Peyer's patch (tissue), 4 donors: ENCODE measurements around the gene CPNE2.

Source experiments
- POLR2A ChIP-seq, 2 donors: fragments of 450-650 bp; IDR thresholded peaks; one replicate each; pipeline ENCODE4 v1.5.1; 2017; ENCODE audit warnings: antibody characterized with exemption in 2 of 2, mild to moderate bottlenecking in 2 of 2, moderate library complexity in 2 of 2
- TF ChIP-seq, protein P1 (sequence below), 6 experiments: fragments of 450-650 bp in 4 of 6; fragments of 200-600 bp in 2 of 6; sonication (generic) in 1 of 6; IDR thresholded peaks; one replicate each; pipeline ENCODE4 v1.5.1; 2017 to 2019; ENCODE audit warnings: antibody characterized with exemption in 6 of 6, mild to moderate bottlenecking in 3 of 6, moderate library complexity in 1 of 6

DNA sequence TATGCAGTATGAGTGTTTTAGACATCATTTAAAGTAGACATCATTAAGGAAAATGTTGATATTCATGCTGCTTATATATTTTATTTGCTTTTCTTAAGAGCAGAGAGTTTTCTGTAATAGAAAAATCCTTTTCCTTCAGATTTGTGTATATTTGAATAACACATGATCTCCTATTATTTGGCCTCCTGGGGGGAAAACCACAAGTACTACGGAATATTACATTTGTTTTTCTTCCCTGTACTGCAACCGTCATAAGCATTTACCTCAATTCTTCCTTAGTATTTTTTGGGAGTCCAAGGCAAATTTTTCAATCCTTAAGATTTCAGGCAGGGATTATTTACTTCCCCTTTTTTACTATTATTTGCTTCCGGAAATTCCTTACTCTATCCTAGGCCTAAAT lies 99.8 kb downstream of the CPNE2 start:
- TF ChIP-seq, protein P1, sequence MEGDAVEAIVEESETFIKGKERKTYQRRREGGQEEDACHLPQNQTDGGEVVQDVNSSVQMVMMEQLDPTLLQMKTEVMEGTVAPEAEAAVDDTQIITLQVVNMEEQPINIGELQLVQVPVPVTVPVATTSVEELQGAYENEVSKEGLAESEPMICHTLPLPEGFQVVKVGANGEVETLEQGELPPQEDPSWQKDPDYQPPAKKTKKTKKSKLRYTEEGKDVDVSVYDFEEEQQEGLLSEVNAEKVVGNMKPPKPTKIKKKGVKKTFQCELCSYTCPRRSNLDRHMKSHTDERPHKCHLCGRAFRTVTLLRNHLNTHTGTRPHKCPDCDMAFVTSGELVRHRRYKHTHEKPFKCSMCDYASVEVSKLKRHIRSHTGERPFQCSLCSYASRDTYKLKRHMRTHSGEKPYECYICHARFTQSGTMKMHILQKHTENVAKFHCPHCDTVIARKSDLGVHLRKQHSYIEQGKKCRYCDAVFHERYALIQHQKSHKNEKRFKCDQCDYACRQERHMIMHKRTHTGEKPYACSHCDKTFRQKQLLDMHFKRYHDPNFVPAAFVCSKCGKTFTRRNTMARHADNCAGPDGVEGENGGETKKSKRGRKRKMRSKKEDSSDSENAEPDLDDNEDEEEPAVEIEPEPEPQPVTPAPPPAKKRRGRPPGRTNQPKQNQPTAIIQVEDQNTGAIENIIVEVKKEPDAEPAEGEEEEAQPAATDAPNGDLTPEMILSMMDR (IDR thresholded peaks at IDR 0.05), result no peak
- TF ChIP-seq POLR2A (IDR thresholded peaks at IDR 0.05), result no peak
